GM18508 (cell line): ENCODE measurements around the gene LZTS3.
"Not testable (repeated sequence)": the region's sequence is repeated elsewhere in the genome, so short reads cannot be mapped to it uniquely, and the experiment has no call there.

Experiments
- ATAC-seq: cut with Tn5 transposase; IDR thresholded peaks from one replicate; pipeline ENCODE4 v1.9.1; 2021; ENCODE audit warnings: moderate number of reproducible peaks; ENCODE audit not compliant: insufficient read depth, unreplicated experiment

LZTS3 gene

DNA sequence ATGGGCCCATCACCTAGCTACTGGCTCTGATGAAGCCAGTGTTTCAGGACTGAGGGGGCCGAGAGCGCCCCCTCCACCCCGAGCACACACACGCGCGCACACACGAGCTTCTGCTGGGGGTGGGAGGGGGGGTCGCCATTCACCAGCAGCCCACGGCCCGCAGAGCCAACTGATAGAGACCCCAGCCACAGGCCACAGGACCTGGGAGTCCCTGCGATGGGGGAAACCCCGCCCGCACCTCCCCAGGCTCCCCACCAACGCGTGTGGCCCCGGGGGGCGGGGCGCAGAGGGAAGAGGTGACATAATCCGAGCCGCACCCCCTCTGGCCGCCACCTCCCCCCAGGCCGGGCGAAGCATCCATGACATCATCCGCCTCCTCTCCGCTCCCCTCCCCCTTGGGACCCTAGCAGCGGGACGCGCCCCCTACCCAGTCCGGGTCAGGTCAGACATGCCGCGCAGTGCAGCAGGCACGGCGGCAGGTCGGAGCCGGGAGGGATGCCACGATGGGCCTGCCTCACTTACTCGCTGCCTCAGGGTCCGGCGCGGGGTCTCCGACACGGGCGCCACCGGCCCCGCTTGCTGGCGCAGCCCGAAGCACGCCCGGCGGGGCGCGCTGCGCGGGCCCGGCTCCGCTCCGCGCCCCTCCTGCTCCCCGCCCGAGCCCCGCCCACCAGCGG lies at the start of gene LZTS3:
Gene LZTS3, minus strand, starts transcription at position 617 of the 677 bp plus-strand sequence. CDS start 6,386 bp downstream, outside the sequence.
- ATAC-seq: no peak

DNA sequence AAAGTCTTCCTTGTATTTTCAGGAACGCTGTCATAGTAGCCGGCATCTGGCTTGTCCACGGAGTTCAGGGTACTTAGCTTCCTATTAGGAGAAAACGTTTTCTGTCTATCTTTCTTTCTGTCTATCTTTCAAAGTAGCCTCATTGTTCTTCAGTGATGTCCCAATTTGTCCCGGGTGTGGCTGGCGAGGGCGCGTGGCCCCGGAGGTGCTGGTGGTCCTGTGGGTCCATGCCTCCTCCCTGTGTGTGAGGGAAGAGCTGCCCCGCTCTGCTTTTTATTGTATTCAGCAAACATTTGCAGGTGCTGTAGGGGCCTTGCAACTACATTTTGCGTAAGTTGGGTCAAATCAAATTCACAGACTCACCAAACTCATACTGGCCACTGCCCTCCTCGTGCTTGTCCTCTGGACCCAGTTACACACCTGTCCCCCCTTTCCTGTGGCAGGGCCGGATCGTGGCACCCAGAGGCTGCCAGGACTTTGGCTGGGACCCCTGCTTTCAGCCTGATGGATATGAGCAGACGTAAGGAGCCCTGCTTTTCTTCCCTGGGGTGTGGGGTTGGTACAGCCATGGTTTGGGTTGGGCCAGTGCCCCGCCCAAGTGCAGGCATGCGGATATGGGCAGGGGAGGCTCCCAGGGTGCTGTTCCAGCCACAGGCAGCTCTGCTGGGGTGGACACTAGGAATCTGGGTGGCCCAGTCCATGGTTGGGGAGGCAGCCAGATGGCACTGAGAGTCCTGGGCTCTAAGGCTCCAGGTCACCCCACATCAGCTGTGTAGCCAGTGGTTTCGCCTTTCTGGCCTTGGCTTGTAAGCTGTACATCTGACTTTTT lies 48.3 kb upstream of the LZTS3 start:
- ATAC-seq: no peak

DNA sequence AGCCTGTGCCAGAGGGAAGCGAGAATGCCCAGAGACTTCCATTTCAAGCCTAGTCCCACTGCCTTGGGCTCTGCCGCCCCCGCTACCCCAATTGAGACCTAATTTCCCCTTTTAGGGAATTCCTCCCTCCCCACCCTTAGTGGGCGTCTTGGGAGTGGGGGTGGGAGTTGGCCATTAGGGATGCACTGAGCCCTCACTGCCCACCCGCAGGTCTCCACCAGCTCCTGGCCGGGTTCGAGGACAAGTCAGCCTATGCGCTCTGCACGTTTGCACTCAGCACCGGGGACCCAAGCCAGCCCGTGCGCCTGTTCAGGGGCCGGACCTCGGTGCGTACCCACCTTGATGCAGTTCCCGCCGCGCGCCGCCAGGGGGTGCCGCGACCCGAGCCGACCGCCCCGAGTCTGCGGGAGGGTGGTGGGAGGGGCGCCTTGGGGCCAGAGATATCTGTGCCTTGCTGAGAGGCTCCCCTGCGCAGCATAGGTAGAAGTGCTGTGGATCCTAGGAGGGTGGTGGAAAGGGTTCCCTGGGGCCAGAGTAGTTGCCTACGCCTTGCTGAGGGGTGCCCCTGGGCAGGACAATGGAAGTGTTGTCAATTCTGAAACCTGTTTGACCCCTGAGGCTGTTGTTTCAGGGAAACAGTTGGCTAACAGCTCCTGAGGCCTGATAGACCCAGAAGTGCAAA lies 45.1 kb upstream of the LZTS3 start:
- ATAC-seq: no peak

- not testable (repeated sequence) for ATAC-seq
These were observed 42.1 kb upstream of the LZTS3 start for GRCh38 chr20:3215359-3215917.

DNA sequence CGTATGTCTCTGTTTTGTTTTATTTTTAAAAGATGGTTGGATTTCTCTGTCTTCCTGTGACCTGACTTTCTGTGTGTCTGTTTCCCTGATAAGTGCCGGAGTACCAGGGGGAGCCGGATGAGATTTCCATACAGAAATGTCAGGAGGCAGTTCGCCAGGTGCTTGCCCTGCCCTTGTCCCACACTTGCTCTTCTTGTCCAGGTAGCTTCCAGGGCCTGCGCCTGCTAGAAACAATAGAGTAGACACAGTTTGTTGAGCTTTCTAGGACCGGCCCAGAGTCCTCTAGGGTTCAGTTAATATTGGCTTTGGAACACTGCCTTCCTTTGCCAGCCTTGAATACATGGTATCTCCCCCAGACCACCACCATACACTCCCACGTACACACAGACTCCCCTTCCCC lies 39.9 kb upstream of the LZTS3 start:
- ATAC-seq: no peak

DNA sequence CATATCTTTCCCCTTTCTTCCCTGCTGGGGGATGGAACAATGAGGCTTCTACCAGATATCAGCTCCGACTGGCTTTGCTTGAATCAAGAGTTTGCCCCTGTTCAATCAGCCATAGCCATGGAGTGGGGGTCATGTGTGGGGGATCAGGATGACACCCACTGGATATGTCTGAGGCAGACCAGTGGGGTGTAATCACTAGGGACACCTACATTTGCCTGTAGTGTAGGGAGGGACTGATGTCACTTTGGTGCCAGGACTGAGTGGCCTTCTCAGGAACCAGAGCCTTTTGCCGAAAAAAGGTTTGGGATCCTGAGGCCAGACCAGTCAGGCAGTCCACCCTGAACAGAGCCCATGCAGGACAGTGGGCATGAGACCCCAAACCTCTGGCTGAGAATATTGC lies 37.0 kb upstream of the LZTS3 start:
- no peak for ATAC-seq

DNA sequence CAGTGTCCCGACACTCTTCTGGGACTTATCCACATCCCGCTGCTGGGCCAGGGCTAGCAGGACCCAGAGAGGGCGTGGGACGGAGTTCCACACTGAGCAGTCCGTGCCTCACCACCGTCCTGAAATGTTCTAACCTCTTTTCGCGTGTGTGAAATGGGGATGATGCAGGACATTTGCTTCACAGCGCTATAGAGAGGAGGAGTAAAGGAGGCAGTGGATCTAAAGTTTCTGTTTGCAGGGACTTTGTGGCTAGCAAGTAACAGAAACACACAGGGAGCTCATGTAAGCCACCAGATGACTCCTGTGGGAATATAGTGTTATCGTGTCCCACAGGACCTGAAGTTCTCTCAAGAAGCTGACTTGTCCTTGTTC lies 36.6 kb upstream of the LZTS3 start:
- ATAC-seq: no peak

- ATAC-seq: no peak
These were observed 36.1 kb upstream of the LZTS3 start, which contains the start of gene ITPA for GRCh38 chr20:3209257-3209945. Gene ITPA, plus strand, starts transcription at chr20:3209498. Its CDS starts 54 bp downstream, at chr20:3209552.

DNA sequence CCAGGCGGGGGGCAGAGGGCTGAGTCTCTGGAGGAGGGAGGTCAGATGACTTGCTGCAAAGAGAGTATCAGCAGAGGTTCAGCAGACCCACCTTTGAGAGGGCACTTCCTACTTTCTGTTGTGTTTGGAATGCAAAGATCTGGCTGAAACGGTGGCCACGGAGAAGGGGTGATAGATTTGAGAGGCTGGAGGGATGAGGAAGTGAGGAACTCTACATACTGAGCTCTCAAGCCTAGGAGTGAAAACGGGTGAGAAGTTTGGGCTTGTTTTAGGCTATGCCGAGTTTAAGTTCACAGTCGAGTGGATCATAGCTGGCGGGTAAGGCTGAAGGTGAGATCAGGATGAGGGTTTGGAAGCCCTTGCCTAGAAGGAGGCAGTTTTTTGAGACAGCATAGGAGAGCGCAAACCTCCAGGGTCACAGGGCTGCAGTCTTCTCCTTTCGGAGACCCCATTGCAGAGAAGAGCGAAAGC lies 35.5 kb upstream of the LZTS3 start:
- ATAC-seq: no peak

- no peak for ATAC-seq
These were observed 30.9 kb upstream of the LZTS3 start, which contains the start of gene DDRGK1 for GRCh38 chr20:3204124-3204794. Gene DDRGK1, minus strand, starts transcription at chr20:3204682. Its CDS starts 55 bp downstream, at chr20:3204627.

GRCh38 chr20:3203315-3204123 lies 30.2 kb upstream of the LZTS3 start:
- no peak for ATAC-seq

DNA sequence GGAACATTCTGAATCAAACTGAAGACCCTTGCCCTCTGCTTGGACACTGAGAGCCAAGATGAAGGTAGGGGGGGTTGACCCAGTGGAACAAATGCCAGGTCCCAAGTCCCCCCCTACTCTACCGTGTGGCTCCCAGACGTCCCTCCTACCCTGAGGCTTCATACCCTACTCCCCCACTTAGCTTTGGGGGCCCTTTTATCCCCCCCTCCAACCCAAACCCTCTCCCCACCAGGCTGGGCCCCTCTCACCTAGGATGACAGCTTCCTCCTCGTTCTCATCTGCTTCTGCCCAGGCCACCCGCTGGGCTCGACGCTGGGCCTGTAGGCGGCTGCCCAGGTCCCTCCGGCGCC lies 29.6 kb upstream of the LZTS3 start:
- ATAC-seq: no peak

DNA sequence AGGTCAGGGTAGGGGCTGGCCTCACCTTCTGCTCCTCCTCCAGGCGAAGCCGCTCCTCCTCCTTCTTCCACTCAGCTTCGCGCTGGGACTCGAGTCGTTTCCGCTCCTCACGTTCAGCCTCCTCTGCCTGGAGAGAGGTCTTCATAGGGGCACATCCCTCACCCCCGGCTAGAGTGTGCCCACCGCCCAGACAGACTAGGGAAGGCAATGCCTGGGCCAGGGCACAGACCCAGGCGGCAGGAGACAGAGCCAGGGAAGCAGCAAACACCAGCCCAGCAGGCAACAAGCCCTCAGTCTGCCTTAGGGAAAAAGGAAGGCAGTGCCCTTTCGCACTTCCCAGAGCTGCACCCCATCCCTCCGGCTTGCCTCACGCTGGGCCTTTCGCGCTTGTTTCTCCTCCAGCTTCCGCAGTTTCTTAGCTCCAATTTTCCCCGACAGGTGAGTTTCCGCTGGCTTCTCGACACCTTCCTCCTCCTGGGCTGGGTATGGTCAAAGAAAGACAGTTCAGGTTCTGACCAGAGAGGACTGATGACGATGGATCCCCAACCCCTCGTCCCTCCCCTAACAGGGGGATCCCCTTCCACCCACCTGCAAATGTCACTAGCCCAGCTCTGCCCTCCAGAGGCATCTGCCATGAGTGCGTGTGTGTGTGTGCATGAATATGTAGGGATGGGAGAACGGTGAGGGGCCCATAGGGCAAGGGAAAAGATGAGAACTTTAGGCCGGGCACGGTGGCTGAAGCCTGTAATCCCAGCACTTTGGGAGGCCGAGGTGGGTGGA lies 26.8 kb upstream of the LZTS3 start:
- ATAC-seq: no peak

- no peak for ATAC-seq
These were observed 25.9 kb upstream of the LZTS3 start for GRCh38 chr20:3199206-3199605.

GRCh38 chr20:3195590-3196237 lies 22.4 kb upstream of the LZTS3 start:
- ATAC-seq: no peak

GRCh38 chr20:3194617-3195280 lies 21.4 kb upstream of the LZTS3 start:
- ATAC-seq: no peak
